ENCODE measurements around the gene LDLRAD2. TPM values are rescaled to one million over a fixed set of nuclear protein-coding genes. Genes with fewer than 3 reads are reported as not detected.
"Not testable (repeated sequence)": the region's sequence is repeated elsewhere in the genome, so short reads cannot be mapped to it uniquely, and the experiment has no call there.

LDLRAD2 gene
- total RNA-seq, 1 experiment from 2014 or later = not detected

DNA sequence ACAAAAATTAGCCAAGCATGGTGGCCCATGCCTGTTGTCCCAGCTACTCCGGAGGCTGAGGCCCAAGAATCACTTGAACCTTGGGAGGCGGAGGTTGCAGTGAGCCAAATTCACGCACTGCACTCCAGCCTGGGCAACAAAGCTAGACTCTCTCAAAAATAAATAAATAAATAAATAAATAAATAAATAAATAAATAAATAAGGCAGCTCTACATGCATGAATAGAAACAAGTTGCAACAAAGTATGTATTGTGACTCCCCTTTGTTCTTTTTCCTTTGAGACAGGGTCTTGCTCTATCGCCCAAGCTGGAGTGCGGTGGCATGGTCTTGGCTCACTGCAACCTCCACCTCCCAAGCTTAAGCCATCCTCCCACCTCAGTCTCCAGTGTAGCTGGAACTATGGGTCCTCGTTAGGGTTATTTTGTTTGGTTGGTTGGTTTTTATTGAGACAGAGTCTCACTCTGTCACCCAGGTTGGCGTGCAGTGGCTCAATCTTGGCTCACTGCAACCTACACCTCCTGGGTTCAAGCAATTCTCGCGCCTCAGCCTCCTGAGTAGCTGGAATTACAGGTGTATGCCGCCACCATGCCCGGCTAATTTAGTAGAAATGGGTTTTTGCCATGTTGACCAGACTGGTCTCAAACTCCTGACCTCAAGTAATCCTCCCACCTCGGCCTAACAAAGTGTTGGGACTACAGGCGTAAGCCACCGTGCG, 37.1 kb upstream of the LDLRAD2 start:
- CTCF ChIA-PET = interaction anchor here (0.5 kb wide), 1 partner anchor 15 kb away, joined by 3 read pairs; no protein-coding TSS in a partner anchor
- Mint-ChIP-seq H3K9me3 (ENCODE audit: low read depth, unreplicated experiment) (no peaks in the 10 kb centered on the region), H3K27me3 (ENCODE audit: unreplicated experiment) (no peaks in the 10 kb centered on the region), H3K27ac (ENCODE audit: unreplicated experiment) (no peak overlapping the region), H3K36me3 (ENCODE audit: insufficient read depth, unreplicated experiment) (peaks cover 19% of the 10 kb centered on the region), H3K4me1 (ENCODE audit: low read depth, unreplicated experiment) (peaks cover 8% of the 10 kb centered on the region), H3K4me3 (ENCODE audit: low read depth, unreplicated experiment) (no peak overlapping the region)
- BruUV-seq (replicated peaks) = no TSS peak
- no peak for DNase-seq
- TF ChIP-seq, protein P1, sequence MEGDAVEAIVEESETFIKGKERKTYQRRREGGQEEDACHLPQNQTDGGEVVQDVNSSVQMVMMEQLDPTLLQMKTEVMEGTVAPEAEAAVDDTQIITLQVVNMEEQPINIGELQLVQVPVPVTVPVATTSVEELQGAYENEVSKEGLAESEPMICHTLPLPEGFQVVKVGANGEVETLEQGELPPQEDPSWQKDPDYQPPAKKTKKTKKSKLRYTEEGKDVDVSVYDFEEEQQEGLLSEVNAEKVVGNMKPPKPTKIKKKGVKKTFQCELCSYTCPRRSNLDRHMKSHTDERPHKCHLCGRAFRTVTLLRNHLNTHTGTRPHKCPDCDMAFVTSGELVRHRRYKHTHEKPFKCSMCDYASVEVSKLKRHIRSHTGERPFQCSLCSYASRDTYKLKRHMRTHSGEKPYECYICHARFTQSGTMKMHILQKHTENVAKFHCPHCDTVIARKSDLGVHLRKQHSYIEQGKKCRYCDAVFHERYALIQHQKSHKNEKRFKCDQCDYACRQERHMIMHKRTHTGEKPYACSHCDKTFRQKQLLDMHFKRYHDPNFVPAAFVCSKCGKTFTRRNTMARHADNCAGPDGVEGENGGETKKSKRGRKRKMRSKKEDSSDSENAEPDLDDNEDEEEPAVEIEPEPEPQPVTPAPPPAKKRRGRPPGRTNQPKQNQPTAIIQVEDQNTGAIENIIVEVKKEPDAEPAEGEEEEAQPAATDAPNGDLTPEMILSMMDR (IDR thresholded peaks at IDR 0.05; ENCODE audit: unreplicated experiment) = no peak
- intact Hi-C loops (cut with micrococcal nuclease; ENCODE audit: unreplicated experiment) = no loop called here

DNA sequence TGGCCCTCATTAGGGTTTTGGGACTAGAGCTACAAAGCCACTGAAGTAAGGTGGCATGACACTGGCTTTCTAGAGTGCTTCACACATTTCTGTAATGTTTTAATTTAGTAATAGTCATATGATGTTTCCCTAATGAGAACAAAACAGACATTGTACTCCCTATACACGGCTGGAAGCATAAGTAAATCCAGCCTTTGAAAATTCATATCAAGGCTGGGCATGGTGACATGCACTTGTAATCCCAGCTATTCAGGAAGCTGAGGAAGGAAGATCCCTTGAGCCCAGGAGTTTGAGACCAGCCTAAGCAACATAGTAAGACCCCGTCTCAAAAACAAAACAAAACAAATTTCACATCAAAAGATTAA, 36.5 kb upstream of the LDLRAD2 start:
- no peak for DNase-seq
- TF ChIP-seq, protein P1 (IDR thresholded peaks at IDR 0.05; ENCODE audit: unreplicated experiment) = no peak
- no peaks in the 10 kb centered on the region for H3K9me3 Mint-ChIP-seq (ENCODE audit: low read depth, unreplicated experiment)
- H3K27me3 Mint-ChIP-seq (ENCODE audit: unreplicated experiment) = no peaks in the 10 kb centered on the region
- CTCF ChIA-PET = interaction anchor here (0.5 kb wide), 1 partner anchor 14 kb away, joined by 3 read pairs; no protein-coding TSS in a partner anchor
- intact Hi-C loops (cut with micrococcal nuclease; ENCODE audit: unreplicated experiment) = no loop called here
- no peak overlapping the region for H3K4me3 Mint-ChIP-seq (ENCODE audit: low read depth, unreplicated experiment)
- peaks cover 8% of the 10 kb centered on the region for H3K4me1 Mint-ChIP-seq (ENCODE audit: low read depth, unreplicated experiment)
- H3K27ac Mint-ChIP-seq (ENCODE audit: unreplicated experiment) = peak overlapping the region; percentile 79
- H3K36me3 Mint-ChIP-seq (ENCODE audit: insufficient read depth, unreplicated experiment) = peaks cover 24% of the 10 kb centered on the region
- no TSS peak for BruUV-seq (replicated peaks)

DNA sequence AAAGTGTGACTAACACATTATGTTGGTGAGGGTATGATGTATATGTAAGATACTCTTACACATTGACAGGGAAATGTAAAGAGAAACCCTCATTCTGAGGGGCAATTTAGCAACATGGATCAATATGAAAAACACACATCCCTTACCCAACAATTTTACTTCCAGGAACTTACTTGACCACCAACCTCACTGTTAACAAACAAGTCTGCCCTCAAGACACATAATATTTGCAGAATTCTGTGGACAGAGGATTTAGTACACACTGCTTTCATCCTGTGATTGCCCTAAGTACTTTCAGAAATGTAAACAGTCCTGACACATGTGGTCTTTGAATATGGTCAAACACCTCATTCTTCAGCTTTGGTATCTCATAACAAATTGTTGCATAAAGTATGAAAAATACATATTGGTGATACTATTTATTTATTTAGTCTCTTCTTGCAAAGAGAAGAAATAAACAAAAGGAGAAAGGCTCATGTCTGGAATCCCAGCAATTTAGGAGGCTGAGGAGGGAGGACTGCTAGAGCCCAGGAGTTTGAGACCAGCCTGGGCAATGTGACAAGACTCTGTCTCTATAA, 36.0 kb upstream of the LDLRAD2 start:
- Mint-ChIP-seq H3K27ac (ENCODE audit: unreplicated experiment) (peak overlapping the region; percentile 79), H3K36me3 (ENCODE audit: insufficient read depth, unreplicated experiment) (peaks cover 26% of the 10 kb centered on the region), H3K9me3 (ENCODE audit: low read depth, unreplicated experiment) (no peaks in the 10 kb centered on the region), H3K4me1 (ENCODE audit: low read depth, unreplicated experiment) (peaks cover 8% of the 10 kb centered on the region), H3K4me3 (ENCODE audit: low read depth, unreplicated experiment) (no peak overlapping the region), H3K27me3 (ENCODE audit: unreplicated experiment) (no peaks in the 10 kb centered on the region)
- DNase-seq = no peak
- BruUV-seq (replicated peaks) = no TSS peak
- intact Hi-C loops (cut with micrococcal nuclease; ENCODE audit: unreplicated experiment) = no loop called here
- CTCF ChIA-PET = interaction anchor here (0.6 kb wide), 1 partner anchor 18 kb away, joined by 3 read pairs; no protein-coding TSS in a partner anchor
- TF ChIP-seq, protein P1 (IDR thresholded peaks at IDR 0.05; ENCODE audit: unreplicated experiment) = no peak

DNA sequence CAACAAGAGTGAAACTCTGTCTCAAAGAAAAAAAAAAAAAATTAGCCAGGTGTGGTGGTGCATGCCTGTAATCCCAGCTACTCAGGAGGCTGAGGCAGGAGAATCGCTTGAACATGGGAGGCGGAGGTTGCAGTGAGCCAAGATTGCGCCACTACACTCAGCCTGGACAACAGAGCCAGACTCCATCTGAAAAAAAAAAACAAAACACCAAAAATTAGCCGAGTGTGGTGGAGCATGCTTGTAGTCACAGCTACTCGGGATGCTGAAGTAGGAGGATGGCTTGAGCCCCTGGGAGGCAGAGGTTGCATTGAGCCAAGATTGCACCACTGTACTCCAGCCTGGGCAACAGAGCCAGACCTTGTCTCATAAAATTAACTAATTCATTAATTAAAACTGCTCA, 35.1 kb upstream of the LDLRAD2 start:
- H3K9me3 Mint-ChIP-seq (ENCODE audit: low read depth, unreplicated experiment); BruUV-seq (replicated peaks); intact Hi-C loops (cut with micrococcal nuclease; ENCODE audit: unreplicated experiment); H3K4me1 Mint-ChIP-seq (ENCODE audit: low read depth, unreplicated experiment); DNase-seq; H3K27me3 Mint-ChIP-seq (ENCODE audit: unreplicated experiment); H3K27ac Mint-ChIP-seq (ENCODE audit: unreplicated experiment); H3K4me3 Mint-ChIP-seq (ENCODE audit: low read depth, unreplicated experiment): not testable (repeated sequence)
- peaks cover 34% of the 10 kb centered on the region for H3K36me3 Mint-ChIP-seq (ENCODE audit: insufficient read depth, unreplicated experiment)
- CTCF ChIA-PET = interaction anchor here (0.6 kb wide), 1 partner anchor 18 kb away, joined by 3 read pairs; no protein-coding TSS in a partner anchor

DNA sequence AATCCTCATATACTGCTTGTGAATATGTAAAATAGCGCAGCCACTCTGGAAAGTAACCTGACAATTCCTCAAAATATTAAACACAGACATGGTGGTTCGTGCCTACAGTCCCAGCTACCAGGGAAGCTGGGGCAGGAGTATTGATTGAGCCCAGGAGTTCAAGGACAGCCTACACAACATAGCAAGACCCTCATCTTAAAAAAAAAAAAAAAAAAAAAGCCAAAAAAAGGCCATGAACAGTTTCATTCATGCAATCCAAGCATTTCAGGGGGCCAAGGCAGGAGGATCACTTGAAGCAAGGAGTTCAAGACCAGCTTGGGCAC, 33.7 kb upstream of the LDLRAD2 start:
- DNase-seq = no peak
- BruUV-seq (replicated peaks) = no TSS peak
- CTCF ChIA-PET = interaction anchor here (0.7 kb wide), 1 partner anchor 722 kb away, joined by 3 read pairs; no protein-coding TSS in a partner anchor
- H3K4me1 Mint-ChIP-seq (ENCODE audit: low read depth, unreplicated experiment) = peaks cover 8% of the 10 kb centered on the region
- H3K4me3 Mint-ChIP-seq (ENCODE audit: low read depth, unreplicated experiment) = no peak overlapping the region
- peaks cover 48% of the 10 kb centered on the region for H3K36me3 Mint-ChIP-seq (ENCODE audit: insufficient read depth, unreplicated experiment)
- TF ChIP-seq, protein P1 (IDR thresholded peaks at IDR 0.05; ENCODE audit: unreplicated experiment) = no peak
- no peaks in the 10 kb centered on the region for H3K9me3 Mint-ChIP-seq (ENCODE audit: low read depth, unreplicated experiment)
- no peaks in the 10 kb centered on the region for H3K27me3 Mint-ChIP-seq (ENCODE audit: unreplicated experiment)
- intact Hi-C loops (cut with micrococcal nuclease; ENCODE audit: unreplicated experiment) = no loop called here
- H3K27ac Mint-ChIP-seq (ENCODE audit: unreplicated experiment) = no peak overlapping the region

Measured in Calu3 (cell line).